ENCODE data around the gene ZNF492.

- no peak for TF ChIP-seq EZH2phosphoT487 (IDR thresholded peaks at IDR 0.05; ENCODE audit: insufficient read depth, low read depth)
- TF ChIP-seq EZH2 (IDR thresholded peaks at IDR 0.05; ENCODE audit: insufficient read depth, poor library complexity, severe bottlenecking) = no peak
These were observed 8.7 kb upstream of the ZNF492 start for GRCh38 chr19:22625266-22626035.

Data from GM23248 (cell line).